ENCODE measurements around the gene EEA1.
"Not testable (repeated sequence)": the region's sequence is repeated elsewhere in the genome, so short reads cannot be mapped to it uniquely, and the experiment has no call there.

Gene EEA1

DNA sequence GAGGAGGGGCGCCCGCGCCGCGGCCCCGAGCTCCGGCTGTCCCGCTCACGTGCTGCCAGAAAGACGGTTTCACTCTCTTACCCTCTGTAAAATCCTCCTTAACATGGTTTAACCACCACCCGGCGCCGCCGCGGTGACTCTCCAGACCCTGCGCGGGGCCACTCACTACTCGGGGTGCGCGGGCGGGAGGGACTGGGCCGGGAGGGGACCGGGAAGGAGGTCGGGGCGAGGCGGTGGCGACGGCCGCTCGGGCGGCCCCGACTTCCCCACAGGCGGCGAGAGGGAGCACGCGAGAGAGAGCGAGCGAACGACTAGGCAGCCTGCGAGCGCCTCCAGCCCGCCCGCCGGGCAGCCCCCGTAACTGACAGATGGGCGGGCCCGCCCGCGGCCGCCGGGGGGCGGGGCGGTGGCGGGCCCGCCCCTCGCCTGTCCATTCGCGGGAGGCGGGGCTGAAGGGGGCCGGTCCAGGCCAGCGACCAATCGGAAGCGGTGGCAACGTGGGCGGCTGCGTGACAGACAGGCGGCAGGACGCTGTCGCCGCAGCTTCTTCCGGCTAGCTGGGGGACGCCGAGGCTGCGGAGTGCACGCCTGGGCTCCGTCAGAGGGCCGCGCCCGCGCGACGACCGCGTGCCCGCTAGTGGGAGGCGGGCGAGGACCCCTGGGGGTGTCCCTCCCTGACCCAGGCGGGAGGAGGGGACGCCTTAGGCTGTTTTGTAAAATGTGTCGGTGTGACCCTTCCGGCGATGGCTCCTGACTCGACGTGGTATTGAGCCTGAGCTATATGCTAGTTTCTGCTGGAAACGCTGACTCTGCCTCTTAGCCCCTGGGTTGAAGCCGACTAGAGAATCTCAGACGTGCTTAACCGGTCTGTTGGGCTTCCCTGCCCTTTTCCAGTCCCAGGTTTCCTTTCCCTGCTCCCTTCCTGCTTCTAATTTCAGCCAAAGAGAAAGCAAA is at the start of gene EEA1:
TSS of gene EEA1 (minus strand) at position 334 of the 954 bp plus-strand sequence. CDS start at position 105, 229 bp downstream.
- peak within 1 kb of the TSS; percentile 92 for H3K4me3 ChIP-seq (ENCODE audit: low read length)
- TF ChIP-seq ZNF274 (IDR thresholded peaks at IDR 0.05; ENCODE audit: low read depth, low read length) = no peak

DNA sequence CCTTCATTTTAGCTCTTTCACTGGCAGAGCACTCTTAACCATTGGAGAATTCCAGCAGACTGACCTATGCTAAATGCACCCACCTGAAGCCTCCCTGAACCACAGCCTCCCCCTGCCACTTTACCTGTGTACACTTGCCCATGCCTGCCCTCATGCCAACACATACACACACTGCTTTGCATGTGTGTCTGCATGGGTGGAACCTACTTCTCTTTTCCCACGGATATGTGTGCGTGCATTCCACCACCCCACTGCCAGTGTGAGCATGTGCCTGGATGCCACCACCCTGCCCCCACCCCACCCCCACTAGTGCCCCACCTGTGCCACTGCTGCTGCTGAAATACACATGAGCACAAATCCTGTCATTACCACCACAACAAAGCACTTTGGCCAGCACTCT is 49.5 kb upstream of the EEA1 start:
- TF ChIP-seq ZNF274 (IDR thresholded peaks at IDR 0.05; ENCODE audit: low read depth, low read length) = no peak
- no peak overlapping the region for H3K4me3 ChIP-seq (ENCODE audit: low read length)

- no peak for TF ChIP-seq ZNF274 (IDR thresholded peaks at IDR 0.05; ENCODE audit: low read depth, low read length)
- H3K4me3 ChIP-seq (ENCODE audit: low read length) = no peak overlapping the region
Observed at GRCh38 chr12:92977326-92977725, 48.2 kb upstream of the EEA1 start.

DNA sequence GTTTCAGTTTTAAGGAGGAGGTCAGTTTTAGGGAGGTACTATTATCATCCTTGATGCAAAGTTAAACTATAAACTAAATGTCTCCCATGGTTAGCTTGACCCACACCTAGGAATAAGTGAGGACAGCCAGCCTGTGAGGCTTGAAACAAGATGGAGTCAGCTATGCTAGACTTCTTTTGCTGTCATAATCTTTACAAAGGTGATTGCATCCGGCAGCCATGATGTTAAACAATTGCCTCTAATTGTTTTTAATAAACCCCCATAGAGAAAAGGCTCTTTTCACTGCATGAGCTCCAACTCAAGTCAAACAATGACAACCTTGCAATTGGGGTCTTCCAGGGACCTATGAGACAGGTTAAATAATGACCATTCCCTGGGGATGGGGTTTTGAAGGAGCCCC is 45.7 kb upstream of the EEA1 start:
- TF ChIP-seq ZNF274 (IDR thresholded peaks at IDR 0.05; ENCODE audit: low read depth, low read length) = no peak
- no peak overlapping the region for H3K4me3 ChIP-seq (ENCODE audit: low read length)

DNA sequence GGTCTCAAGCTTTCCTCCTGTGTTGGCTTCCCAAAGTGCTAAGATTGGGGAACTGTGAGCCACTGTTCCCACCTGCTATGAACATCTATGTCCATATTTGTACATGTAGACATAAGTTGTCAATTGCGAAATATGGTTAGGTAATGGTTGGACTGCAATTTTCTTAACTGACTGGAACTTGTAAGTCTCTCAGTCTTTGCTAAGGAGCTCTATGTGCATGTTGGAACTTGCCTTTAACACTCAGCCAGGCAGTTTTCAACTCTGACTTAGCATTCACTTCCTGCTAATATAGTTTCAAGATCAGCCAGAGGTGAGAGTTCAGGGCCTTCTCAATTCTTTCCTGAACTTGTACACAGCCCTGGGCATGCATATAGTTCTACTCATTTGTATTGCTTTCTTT is 44.5 kb upstream of the EEA1 start:
- no peak overlapping the region for H3K4me3 ChIP-seq (ENCODE audit: low read length)
- TF ChIP-seq ZNF274 (IDR thresholded peaks at IDR 0.05; ENCODE audit: low read depth, low read length) = no peak

- H3K4me3 ChIP-seq (ENCODE audit: low read length) = no peak overlapping the region
- TF ChIP-seq ZNF274 (IDR thresholded peaks at IDR 0.05; ENCODE audit: low read depth, low read length) = no peak
Observed at GRCh38 chr12:92971859-92972524, 42.9 kb upstream of the EEA1 start.

- H3K4me3 ChIP-seq (ENCODE audit: low read length) = no peak overlapping the region
- no peak for TF ChIP-seq ZNF274 (IDR thresholded peaks at IDR 0.05; ENCODE audit: low read depth, low read length)
Observed at GRCh38 chr12:92968176-92968813, 39.2 kb upstream of the EEA1 start.

DNA sequence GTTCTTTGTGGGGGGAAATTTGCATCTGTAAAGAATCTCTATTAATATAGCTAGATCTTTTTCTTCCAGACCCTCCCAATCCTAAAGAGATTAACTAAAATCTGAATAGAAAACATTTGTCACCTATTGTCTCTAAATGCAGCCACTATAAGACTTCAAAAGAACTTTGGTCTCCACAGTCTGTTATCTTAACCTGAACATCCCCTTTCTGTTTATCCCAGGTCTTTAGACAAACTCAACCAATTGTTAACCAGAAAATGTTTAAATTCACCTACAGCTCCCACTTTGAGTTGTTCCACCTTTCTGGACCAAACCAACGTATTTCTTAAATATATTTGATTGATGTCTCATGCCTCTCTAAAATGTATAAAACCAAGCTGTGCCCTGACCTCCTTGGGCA is 35.3 kb upstream of the EEA1 start:
- not testable (repeated sequence) for H3K4me3 ChIP-seq (ENCODE audit: low read length)

- H3K4me3 ChIP-seq (ENCODE audit: low read length) = no peak overlapping the region
- no peak for TF ChIP-seq ZNF274 (IDR thresholded peaks at IDR 0.05; ENCODE audit: low read depth, low read length)
Observed at GRCh38 chr12:92961949-92962348, 32.9 kb upstream of the EEA1 start.

DNA sequence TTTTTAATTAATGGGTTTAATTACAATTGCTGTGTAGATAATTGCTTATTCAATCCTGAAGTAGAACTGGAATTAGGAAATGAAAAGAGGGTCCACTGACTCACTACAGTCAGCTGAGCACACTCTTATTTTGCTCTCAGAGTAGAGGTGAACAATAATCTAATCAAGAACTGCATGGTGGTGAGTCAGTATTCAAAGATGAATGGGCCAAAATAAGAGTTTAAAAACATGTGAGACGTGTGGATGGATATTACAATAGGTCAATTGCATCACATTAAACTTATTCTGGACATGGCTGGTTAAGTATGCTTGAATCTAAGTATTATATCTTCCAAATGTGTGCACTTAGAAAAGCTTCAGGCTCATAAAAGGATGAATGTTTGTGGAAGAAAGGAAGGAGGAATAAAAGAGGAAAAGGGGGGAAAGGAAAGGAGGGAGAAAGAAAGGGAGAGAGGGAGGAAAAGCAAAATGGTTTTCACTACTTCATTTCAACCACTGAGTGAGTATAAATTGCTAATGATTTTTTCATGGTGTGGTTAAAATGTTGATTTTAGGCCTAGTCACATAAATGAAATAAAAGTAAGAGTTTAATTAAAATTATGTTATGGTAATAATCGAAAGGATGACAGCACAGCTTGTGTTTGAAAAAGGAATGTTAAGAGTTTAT is 27.0 kb upstream of the EEA1 start:
- H3K4me3 ChIP-seq (ENCODE audit: low read length) = no peak overlapping the region
- TF ChIP-seq ZNF274 (IDR thresholded peaks at IDR 0.05; ENCODE audit: low read depth, low read length) = no peak

GRCh38 chr12:92953747-92954146 is 24.7 kb upstream of the EEA1 start:
- no peak overlapping the region for H3K4me3 ChIP-seq (ENCODE audit: low read length)
- TF ChIP-seq ZNF274 (IDR thresholded peaks at IDR 0.05; ENCODE audit: low read depth, low read length) = no peak

- H3K4me3 ChIP-seq (ENCODE audit: low read length) = no peak overlapping the region
- TF ChIP-seq ZNF274 (IDR thresholded peaks at IDR 0.05; ENCODE audit: low read depth, low read length) = no peak
Observed at GRCh38 chr12:92952394-92952793, 23.3 kb upstream of the EEA1 start.

DNA sequence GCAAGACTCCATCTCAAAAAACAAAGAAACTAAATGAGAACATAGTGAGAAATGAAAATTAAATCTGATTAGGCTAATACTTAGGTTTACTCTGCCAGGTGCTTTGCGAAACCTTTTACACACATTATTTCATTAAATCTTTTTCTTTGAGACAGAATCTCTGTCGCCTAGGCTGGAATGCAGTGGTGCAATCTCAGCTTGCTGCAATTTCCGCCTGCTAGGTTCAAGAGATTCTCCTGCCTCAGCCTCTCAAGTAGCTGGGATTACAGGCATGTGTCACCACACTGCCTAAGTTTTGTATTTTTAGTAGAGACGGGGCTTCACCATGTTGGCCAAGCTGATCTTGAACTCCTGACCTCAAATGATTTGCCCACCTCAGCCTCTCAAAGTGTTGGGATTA is 21.9 kb upstream of the EEA1 start:
- no peak overlapping the region for H3K4me3 ChIP-seq (ENCODE audit: low read length)
- TF ChIP-seq ZNF274 (IDR thresholded peaks at IDR 0.05; ENCODE audit: low read depth, low read length) = no peak

GRCh38 chr12:92950011-92950410 is 20.9 kb upstream of the EEA1 start:
- no peak overlapping the region for H3K4me3 ChIP-seq (ENCODE audit: low read length)
- no peak for TF ChIP-seq ZNF274 (IDR thresholded peaks at IDR 0.05; ENCODE audit: low read depth, low read length)

All from GM08714 (cell line).